HepG2 (cell line): Measurements from ENCODE around the gene LRP10. TPM values are rescaled to one million over a fixed set of nuclear protein-coding genes. Genes with fewer than 3 reads are reported as not detected.

ENCODE experiments used
- CC2D1A ChIP-seq: sonication (generic); formaldehyde crosslinking; IDR thresholded peaks from 2 replicates; pipeline ENCODE4 v1.8.1; 2023; ENCODE audit warnings: mild to moderate bottlenecking, missing genetic modification reagents
- GTF2F1 ChIP-seq: fragments of 150-350 bp; IDR thresholded peaks from 2 replicates; pipeline ENCODE4 v1.6.1; 2014; ENCODE audit warnings: low read length
- HIVEP1 ChIP-seq: sonication (generic); formaldehyde crosslinking; IDR thresholded peaks from 2 replicates; pipeline ENCODE4 v1.4.0; 2020; ENCODE audit warnings: mild to moderate bottlenecking, missing genetic modification reagents
- HNF4A ChIP-seq: sonication (generic); formaldehyde crosslinking; IDR thresholded peaks from 2 replicates; pipeline ENCODE4 v1.4.0; 2020; ENCODE audit warnings: missing genetic modification reagents
- IRF2 ChIP-seq: IDR thresholded peaks from 2 replicates; pipeline ENCODE4 v1.6.1; 2018; ENCODE audit warnings: missing genetic modification reagents, missing compliant biosample characterization
- KDM4B ChIP-seq: sonication (generic); formaldehyde crosslinking; IDR thresholded peaks from 2 replicates; pipeline ENCODE4 v1.4.0; 2020; ENCODE audit warnings: missing genetic modification reagents
- KDM5A ChIP-seq: fragments of 200-600 bp; sonication (generic); IDR thresholded peaks from 2 replicates; pipeline ENCODE4 v1.7.0; 2018; ENCODE audit warnings: antibody characterized with exemption, mild to moderate bottlenecking, low read length, borderline replicate concordance
- KLF16 ChIP-seq, 2 experiments: sonication (generic) in 1 of 2; formaldehyde crosslinking in 1 of 2; IDR thresholded peaks; 2 replicates each; pipeline versions ENCODE4 v1.6.1 to v1.8.0; 2016 to 2023; ENCODE audit warnings: missing genetic modification reagents in 2 of 2, missing compliant biosample characterization in 1 of 2
- MAFF ChIP-seq: IDR thresholded peaks from 2 replicates; pipeline ENCODE4 v1.6.1; 2011; ENCODE audit warnings: low read depth, low read length, improper control_type of control experiment
- MLLT10 ChIP-seq: sonication (generic); formaldehyde crosslinking; IDR thresholded peaks from 2 replicates; pipeline ENCODE4 v1.4.0; 2020; ENCODE audit warnings: missing genetic modification reagents
- NR1H2 ChIP-seq: sonication (generic); formaldehyde crosslinking; IDR thresholded peaks from 2 replicates; pipeline ENCODE4 v1.8.1; 2022; ENCODE audit warnings: low read depth, missing genetic modification reagents, borderline replicate concordance
- NR2F2 ChIP-seq: IDR thresholded peaks from 2 replicates; pipeline ENCODE4 v1.6.1; 2012; ENCODE audit warnings: low read depth, inconsistent platforms, borderline replicate concordance
- SP2 ChIP-seq: sonication (generic); formaldehyde crosslinking; IDR thresholded peaks from 2 replicates; pipeline ENCODE4 v1.5.1; 2020; ENCODE audit warnings: mild to moderate bottlenecking, missing genetic modification reagents
- TCF7 ChIP-seq: sonication (generic); IDR thresholded peaks from 2 replicates; pipeline ENCODE4 v1.6.1; 2016; ENCODE audit warnings: antibody characterized with exemption, low read depth
- TGIF2 ChIP-seq: IDR thresholded peaks from 2 replicates; pipeline ENCODE4 v1.6.1; 2016; ENCODE audit warnings: control low read depth, missing compliant biosample characterization
- XBP1 ChIP-seq: sonication (generic); formaldehyde crosslinking; IDR thresholded peaks from 2 replicates; pipeline ENCODE4 v1.5.0; 2020; ENCODE audit warnings: missing genetic modification reagents
- ZFP90 ChIP-seq: sonication (generic); formaldehyde crosslinking; IDR thresholded peaks from 2 replicates; pipeline ENCODE4 v1.8.0; 2022; ENCODE audit warnings: missing genetic modification reagents, mild to moderate bottlenecking, inconsistent platforms, borderline replicate concordance
- ZKSCAN8 ChIP-seq: IDR thresholded peaks from 2 replicates; pipeline ENCODE4 v1.6.1; 2016; ENCODE audit warnings: borderline replicate concordance, missing genetic modification reagents, missing compliant biosample characterization
- ZNF124 ChIP-seq: sonication (generic); formaldehyde crosslinking; IDR thresholded peaks from 2 replicates; pipeline ENCODE4 v1.4.0; 2020; ENCODE audit warnings: missing genetic modification reagents
- ZNF260 ChIP-seq: sonication (generic); formaldehyde crosslinking; IDR thresholded peaks from 2 replicates; pipeline ENCODE4 v1.4.0; 2020; ENCODE audit warnings: missing genetic modification reagents, low read depth, mild to moderate bottlenecking, borderline replicate concordance
- ZNF3 ChIP-seq: IDR thresholded peaks from 2 replicates; pipeline ENCODE4 v1.7.0; 2017; ENCODE audit warnings: inconsistent platforms
- polyA plus RNA-seq, 8 experiments: library from polyadenylated mRNA; depleted of rRNA in 3 of 8; stranded (reverse) in 7 of 8; unstranded in 1 of 8; fragments of >200 nt; fragmentation: Illumina TruSeq in 4 of 8; extraction: Trizol in 4 of 8; gene quantifications; 2 replicates each; pipeline versions ENCODE4 v1.2.1 to v1.2.3, GENCODE V29; 2011 to 2016; ENCODE audit warnings: low read depth in 4 of 8, missing spikeins in 1 of 8, mixed read lengths in 1 of 8; ENCODE audit not compliant: insufficient read depth in 1 of 8
- total RNA-seq, 5 experiments: library from RNA; depleted of rRNA; stranded (reverse); fragments of >200 nt; fragmentation: Illumina TruSeq; extraction: Trizol; gene quantifications; 2 replicates each; pipeline ENCODE4 v1.2.3, GENCODE V29; 2016; ENCODE audit warnings: low read depth in 1 of 5
- TF ChIP-seq, protein P1 (sequence below): sonication (generic); formaldehyde crosslinking; IDR thresholded peaks from 2 replicates; pipeline ENCODE4 v1.8.0; 2022; ENCODE audit warnings: mild to moderate bottlenecking, missing genetic modification reagents
- TF ChIP-seq, protein P2 (sequence below): sonication (generic); formaldehyde crosslinking; IDR thresholded peaks from 2 replicates; pipeline ENCODE4 v1.9.0; 2022; ENCODE audit warnings: missing genetic modification reagents, mild to moderate bottlenecking, borderline replicate concordance
- TF ChIP-seq, protein P3 (sequence below): IDR thresholded peaks from 2 replicates; pipeline ENCODE4 v1.6.1; 2016; ENCODE audit warnings: control low read depth
- TF ChIP-seq, protein P4 (sequence below): sonication (generic); formaldehyde crosslinking; IDR thresholded peaks from 2 replicates; pipeline ENCODE4 v1.5.0; 2020; ENCODE audit warnings: mild to moderate bottlenecking, missing genetic modification reagents

LRP10 gene
- total and polyA plus RNA-seq, 2 of the 13 experiments (the other 11 are each of a cell fraction or from before 2014, with no cell fraction given): 16.9 to 45.2 TPM

DNA sequence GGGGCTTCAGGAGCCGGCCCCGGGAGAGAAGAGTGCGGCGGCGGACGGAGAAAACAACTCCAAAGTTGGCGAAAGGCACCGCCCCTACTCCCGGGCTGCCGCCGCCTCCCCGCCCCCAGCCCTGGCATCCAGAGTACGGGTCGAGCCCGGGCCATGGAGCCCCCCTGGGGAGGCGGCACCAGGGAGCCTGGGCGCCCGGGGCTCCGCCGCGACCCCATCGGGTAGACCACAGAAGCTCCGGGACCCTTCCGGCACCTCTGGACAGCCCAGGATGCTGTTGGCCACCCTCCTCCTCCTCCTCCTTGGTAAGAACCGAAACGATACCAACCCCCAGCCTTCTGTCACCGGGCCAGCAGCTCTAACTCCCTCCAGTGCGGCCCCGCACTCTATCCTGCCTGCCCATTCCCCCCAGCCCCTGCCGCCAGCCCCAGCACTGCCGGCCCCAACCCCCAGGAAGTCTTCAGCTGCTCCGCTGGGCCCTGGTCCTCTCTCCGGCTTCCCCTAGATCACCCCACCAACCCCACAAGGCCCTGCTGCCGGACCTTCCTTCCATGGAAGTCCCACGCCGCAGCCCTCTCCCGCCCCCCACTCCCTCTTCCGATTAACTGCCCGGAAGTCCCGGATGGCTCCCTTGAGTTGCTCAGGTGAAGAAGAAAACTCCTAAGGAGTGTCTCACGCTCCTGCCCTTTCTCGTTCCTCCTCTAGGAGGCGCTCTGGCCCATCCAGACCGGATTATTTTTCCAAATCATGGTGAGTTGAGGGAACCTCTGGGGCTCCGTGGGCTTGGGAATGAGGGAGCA is 693 bp downstream of the LRP10 start (continued):
- TF ChIP-seq ZKSCAN8 (CRISPR knock-in tag) (no peak; the same call in 1 of the 2 replicates), TGIF2 (no peak), GTF2F1 (no peak), IRF2 (CRISPR knock-in tag) (peak; percentile 38; the same call in 1 of the 2 replicates), HIVEP1 (CRISPR knock-in tag) (peak; percentile 16; the same call in 1 of the 2 replicates), KDM4B (CRISPR knock-in tag) (no peak; the same call in 1 of the 2 replicates), MAFF (no peak), KDM5A (peak; percentile 68), TCF7 (no peak), ZNF124 (CRISPR knock-in tag) (0 out of 2 replicates have a peak, but pooled peaks have one; percentile 70), NR1H2 (peak; percentile 68; the same call in 1 of the 2 replicates), XBP1 (CRISPR knock-in tag) (0 out of 2 replicates have a peak, but pooled peaks have one; percentile 37), CC2D1A (CRISPR knock-in tag) (no peak), MLLT10 (no peak), ZFP90 (CRISPR knock-in tag) (peak; percentile 22; the same call in 1 of the 2 replicates), ZNF3 (CRISPR knock-in tag) (peak; percentile 48), SP2 (CRISPR knock-in tag) (no peak), HNF4A (CRISPR knock-in tag) (peak; percentile 14; the same call in 1 of the 2 replicates), KLF16 (CRISPR knock-in tag; IDR thresholded peaks at IDR 0.05) (peak in 1 of 2 experiments; percentile 33; a peak in 1 of 4 replicates), ZNF260 (no peak), NR2F2 (no peak)
- TF ChIP-seq, protein P1, sequence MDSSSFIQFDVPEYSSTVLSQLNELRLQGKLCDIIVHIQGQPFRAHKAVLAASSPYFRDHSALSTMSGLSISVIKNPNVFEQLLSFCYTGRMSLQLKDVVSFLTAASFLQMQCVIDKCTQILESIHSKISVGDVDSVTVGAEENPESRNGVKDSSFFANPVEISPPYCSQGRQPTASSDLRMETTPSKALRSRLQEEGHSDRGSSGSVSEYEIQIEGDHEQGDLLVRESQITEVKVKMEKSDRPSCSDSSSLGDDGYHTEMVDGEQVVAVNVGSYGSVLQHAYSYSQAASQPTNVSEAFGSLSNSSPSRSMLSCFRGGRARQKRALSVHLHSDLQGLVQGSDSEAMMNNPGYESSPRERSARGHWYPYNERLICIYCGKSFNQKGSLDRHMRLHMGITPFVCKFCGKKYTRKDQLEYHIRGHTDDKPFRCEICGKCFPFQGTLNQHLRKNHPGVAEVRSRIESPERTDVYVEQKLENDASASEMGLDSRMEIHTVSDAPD (CRISPR knock-in tag): no peak
- TF ChIP-seq, protein P2, sequence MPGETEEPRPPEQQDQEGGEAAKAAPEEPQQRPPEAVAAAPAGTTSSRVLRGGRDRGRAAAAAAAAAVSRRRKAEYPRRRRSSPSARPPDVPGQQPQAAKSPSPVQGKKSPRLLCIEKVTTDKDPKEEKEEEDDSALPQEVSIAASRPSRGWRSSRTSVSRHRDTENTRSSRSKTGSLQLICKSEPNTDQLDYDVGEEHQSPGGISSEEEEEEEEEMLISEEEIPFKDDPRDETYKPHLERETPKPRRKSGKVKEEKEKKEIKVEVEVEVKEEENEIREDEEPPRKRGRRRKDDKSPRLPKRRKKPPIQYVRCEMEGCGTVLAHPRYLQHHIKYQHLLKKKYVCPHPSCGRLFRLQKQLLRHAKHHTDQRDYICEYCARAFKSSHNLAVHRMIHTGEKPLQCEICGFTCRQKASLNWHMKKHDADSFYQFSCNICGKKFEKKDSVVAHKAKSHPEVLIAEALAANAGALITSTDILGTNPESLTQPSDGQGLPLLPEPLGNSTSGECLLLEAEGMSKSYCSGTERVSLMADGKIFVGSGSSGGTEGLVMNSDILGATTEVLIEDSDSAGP: peak; percentile 90; the same call in 1 of the 2 replicates
- TF ChIP-seq, protein P3, sequence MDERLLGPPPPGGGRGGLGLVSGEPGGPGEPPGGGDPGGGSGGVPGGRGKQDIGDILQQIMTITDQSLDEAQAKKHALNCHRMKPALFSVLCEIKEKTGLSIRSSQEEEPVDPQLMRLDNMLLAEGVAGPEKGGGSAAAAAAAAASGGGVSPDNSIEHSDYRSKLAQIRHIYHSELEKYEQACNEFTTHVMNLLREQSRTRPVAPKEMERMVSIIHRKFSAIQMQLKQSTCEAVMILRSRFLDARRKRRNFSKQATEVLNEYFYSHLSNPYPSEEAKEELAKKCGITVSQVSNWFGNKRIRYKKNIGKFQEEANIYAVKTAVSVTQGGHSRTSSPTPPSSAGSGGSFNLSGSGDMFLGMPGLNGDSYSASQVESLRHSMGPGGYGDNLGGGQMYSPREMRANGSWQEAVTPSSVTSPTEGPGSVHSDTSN (CRISPR knock-in tag): no peak
- TF ChIP-seq, protein P4, sequence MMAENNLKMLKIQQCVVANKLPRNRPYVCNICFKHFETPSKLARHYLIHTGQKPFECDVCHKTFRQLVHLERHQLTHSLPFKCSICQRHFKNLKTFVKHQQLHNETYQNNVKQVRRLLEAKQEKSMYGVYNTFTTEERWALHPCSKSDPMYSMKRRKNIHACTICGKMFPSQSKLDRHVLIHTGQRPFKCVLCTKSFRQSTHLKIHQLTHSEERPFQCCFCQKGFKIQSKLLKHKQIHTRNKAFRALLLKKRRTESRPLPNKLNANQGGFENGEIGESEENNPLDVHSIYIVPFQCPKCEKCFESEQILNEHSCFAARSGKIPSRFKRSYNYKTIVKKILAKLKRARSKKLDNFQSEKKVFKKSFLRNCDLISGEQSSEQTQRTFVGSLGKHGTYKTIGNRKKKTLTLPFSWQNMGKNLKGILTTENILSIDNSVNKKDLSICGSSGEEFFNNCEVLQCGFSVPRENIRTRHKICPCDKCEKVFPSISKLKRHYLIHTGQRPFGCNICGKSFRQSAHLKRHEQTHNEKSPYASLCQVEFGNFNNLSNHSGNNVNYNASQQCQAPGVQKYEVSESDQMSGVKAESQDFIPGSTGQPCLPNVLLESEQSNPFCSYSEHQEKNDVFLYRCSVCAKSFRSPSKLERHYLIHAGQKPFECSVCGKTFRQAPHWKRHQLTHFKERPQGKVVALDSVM: peak; percentile 49; the same call in 1 of the 2 replicates
